ENCODE measurements around the gene RNF112.

Gene RNF112

DNA sequence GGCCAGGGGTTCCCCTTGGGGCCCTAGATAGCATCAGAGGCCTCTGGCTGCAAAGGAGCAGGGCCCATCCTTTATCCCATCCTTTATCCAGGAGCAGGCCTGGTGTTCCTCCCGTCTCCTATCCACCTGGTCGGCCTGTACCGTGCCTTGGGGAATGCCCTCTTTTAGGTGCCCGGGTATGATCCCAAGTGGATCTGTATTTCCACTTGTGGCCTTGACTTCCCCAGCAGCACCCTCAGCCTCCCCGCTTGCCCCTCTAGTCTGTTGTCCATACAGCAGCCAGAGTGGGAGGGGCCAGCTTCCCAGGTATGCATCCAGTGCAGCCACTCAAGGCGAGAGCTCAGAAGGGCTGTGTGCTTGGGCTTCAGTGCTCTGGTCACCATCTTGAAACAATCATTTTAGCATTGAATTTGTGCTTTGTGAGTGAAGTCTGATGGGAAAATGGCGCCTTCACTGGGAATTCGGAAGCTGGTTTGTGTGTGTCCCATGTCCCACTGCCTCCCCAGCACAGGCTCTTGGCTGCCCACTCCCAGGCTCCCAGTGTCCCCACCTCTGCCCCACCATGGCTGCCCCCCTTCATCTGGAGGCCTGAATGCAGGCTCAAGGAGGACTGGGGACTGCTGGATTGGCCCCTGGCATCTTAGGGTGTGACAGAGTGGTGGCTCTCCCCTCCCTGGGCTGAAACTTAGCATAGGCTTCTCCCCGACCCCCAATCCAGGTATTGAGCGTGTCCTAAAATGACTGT is 3.3 kb upstream of the RNF112 start:
- in situ Hi-C loops (cut with MboI; ENCODE audit: low pct_unique_long_range_greater_than_20kb, low sequenced_read_pairs): no loop called here
- DNase-seq: no peak

DNA sequence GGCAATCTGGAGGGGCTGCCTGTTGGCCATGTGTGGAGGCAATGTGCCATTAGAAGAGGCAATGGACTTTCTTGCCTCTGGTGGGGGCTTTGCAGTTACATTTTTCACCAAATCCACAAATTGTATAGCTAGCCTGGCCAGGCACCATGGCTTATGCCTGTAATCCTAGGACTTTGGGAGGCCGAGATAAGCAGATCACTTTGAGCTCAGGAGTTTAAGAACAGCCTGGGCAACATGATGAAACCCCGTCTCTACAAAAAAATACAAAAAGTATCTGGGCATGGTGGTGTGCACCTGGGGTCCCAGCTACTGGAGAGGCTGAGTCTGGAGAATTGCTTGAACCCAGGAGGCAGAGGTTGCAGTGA is 2.7 kb upstream of the RNF112 start:
- in situ Hi-C loops (cut with MboI; ENCODE audit: low pct_unique_long_range_greater_than_20kb, low sequenced_read_pairs): no loop called here
- no peak for DNase-seq

DNA sequence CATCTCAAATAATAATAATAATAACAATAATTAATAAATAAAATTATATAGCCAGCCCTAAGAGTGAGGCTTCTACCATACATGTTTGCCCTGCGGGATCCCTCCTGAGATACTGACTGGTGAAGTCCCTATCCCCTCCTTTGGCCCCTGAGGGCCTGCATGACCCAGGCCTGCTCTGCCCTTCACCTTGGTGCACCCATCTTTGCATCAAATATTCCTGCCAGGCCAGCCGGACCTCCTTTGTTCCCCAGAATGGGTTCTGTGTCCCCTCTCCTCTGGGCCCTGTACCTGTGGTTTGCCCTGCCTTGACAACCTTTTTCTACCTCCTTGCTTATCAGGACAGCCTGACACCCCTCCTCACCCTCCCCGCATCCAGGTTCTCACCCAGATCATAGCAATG is 2.0 kb upstream of the RNF112 start:
- DNase-seq: no peak
- in situ Hi-C loops (cut with MboI; ENCODE audit: low pct_unique_long_range_greater_than_20kb, low sequenced_read_pairs): no loop called here

DNA sequence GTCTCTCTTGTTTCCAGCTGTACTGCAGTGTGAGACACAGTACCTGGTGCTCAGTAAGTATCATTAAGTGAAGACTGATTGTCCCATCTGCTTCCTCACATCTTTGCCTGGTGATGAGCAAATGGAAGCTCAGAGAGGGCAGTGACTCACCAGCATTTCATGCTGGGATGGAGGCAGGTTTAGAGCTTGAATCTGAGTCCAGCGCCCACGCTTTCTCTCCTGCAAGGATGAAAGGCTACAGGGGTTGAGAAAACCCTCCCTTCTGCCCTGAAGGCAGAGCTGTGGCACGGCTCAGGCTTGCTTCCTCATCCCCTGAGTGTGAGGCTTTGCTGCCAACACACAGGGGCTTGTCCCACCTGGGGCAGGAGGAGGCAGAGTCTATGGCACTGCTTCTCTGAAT is 1.5 kb upstream of the RNF112 start:
- DNase-seq: no peak
- in situ Hi-C loops (cut with MboI; ENCODE audit: low pct_unique_long_range_greater_than_20kb, low sequenced_read_pairs): no loop called here

DNA sequence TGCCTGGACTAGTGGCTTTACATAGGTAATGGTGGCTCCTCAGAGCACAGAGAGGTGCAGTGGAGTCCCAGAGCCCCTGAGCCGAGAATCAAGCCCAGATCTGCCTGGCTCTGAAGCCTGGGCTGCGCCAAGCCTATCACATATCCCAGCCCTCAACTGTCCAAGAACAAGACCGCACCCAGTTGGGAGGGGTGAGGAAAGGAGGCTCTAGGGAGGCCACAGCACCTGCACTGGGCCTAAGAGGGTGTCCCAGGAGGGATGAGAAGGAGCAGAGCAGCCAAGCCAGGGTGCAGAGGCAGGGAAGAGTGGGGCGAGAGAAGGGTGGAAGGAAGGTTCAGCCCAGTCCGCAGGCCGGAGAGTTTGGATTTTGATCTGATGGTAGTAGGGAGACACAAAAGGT is 941 bp upstream of the RNF112 start:
- in situ Hi-C loops (cut with MboI; ENCODE audit: low pct_unique_long_range_greater_than_20kb, low sequenced_read_pairs): loop anchor here (10.0 kb wide), 1 partner anchor 45 kb away; the partner anchor contains the start of gene B9D1
- DNase-seq: no peak

DNA sequence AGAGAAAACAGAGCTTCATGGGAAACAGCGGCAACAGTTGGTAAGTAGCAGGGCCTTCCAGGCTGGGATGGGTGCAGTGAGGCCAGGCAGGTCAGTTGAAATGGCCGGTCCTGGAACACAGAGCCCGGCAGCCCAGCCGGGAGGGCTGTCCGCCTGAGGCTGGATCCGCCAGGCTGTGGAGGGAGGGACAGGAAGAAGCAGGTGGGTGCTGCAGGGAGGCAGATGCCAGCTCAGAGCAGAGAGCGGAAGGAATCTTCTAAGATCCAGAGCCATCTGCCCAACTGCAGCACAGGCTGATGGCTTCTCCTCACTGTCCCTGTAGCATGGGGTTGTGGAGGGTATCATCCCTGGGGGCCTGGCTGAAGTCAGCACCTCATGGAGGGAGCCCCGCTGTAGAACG is 599 bp downstream of the RNF112 start:
- in situ Hi-C loops (cut with MboI; ENCODE audit: low pct_unique_long_range_greater_than_20kb, low sequenced_read_pairs): loop anchor here (10.0 kb wide), 1 partner anchor 47 kb away; the partner anchor contains the start of gene B9D1

DNA sequence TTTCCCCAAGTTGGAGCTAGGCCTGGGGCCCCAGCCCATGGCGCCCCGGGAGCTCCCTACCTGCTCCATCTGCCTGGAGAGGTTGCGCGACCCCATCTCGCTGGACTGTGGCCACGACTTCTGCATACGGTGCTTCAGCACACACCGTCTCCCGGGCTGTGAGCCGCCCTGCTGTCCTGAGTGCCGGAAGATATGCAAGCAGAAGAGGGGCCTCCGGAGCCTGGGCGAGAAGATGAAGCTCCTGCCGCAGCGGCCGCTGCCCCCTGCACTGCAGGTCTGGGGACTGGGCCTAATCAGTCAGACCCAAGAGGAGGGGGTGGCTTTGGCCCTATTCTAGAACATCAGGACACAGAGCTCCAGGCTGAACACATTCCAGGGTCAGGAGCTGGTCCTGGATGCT is 1.5 kb downstream of the RNF112 start:
- no peak for DNase-seq
- in situ Hi-C loops (cut with MboI; ENCODE audit: low pct_unique_long_range_greater_than_20kb, low sequenced_read_pairs): loop anchor here (10.0 kb wide), 1 partner anchor 48 kb away; the partner anchor contains the start of gene B9D1

More for the DNA sequence above, 599 bp downstream of the RNF112 start:
- no peak for DNase-seq

DNA sequence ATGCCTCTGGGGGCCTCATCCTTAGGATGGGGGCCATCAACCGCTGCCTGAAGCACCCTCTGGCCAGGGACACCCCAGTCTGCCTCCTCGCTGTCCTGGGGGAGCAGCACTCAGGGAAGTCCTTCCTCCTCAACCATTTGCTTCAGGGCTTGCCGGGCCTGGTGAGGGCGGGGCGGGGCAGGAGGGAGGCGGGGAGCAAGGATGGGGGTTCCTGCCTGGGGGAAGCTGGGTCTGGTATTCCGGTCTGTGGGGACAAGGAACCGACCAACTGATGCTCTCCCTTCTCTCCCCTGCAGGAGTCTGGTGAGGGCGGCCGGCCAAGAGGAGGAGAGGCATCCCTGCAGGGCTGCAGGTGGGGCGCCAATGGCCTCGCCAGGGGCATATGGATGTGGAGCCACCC is 2.0 kb downstream of the RNF112 start:
- DNase-seq: no peak
- in situ Hi-C loops (cut with MboI; ENCODE audit: low pct_unique_long_range_greater_than_20kb, low sequenced_read_pairs): loop anchor here (10.0 kb wide), 1 partner anchor 48 kb away; the partner anchor contains the start of gene B9D1

DNA sequence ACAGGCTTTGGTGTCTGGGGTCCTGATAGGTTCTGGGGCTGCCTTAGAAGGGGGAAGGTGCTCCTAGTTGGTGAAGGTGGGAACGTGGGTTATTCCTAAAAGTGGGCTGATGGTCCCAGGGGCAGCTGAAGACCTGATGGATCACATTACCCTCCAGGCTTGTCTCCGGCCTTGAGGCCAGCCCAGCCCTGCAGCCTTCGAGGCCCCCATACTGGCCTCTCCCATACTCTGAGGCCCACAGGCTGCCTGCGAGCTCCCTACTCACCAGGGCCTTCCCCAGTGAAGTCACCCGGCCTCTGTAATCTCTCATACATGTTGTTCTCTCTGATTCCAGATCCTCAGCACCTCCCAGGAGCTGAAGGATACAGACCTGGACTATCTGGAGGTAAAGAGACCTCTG is 2.7 kb downstream of the RNF112 start:
- in situ Hi-C loops (cut with MboI; ENCODE audit: low pct_unique_long_range_greater_than_20kb, low sequenced_read_pairs): loop anchor here (10.0 kb wide), 1 partner anchor 49 kb away; the partner anchor contains the start of gene B9D1

DNA sequence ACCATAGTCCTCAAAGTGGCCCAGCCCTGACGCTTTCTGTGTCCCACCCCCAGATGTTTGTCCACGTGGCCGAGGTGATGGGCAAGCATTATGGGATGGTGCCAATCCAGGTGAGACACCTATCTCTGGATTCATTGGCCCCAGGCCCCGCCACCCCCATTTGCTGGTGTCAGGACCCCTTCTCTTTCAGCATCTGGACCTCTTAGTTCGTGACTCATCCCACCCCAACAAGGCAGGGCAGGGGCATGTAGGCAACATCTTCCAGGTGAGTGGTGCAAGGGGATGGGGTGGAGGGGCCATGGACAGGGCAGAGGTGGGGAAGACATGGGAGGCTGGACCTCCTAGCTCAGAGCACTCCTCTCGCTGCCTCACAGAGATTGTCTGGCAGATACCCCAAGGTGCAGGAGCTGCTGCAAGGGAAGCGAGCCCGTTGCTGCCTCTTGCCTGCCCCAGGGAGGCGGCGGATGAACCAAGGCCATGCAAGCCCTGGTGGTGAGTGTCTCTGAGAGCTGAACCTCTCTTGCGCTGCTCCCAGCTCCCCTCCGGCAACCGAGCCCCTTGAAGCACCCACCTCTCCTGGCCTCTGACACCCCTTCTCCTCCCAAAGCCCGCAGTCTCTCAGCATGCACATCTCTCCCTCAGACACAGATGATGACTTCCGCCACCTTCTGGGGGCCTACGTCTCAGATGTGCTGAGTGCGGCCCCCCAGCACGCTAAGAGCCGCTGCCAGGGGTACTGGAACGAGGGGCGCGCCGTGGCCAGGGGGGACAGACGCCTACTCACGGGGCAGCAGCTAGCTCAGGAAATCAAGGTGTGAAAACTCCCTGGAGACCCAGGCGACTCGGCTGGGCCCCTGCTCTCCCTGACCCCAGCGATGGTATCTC is 3.6 kb downstream of the RNF112 start:
- DNase-seq: no peak
- in situ Hi-C loops (cut with MboI; ENCODE audit: low pct_unique_long_range_greater_than_20kb, low sequenced_read_pairs): loop anchor here (10.0 kb wide), 1 partner anchor 50 kb away; the partner anchor contains the start of gene B9D1

More for the DNA sequence above, 2.7 kb downstream of the RNF112 start:
- DNase-seq: no peak

DNA sequence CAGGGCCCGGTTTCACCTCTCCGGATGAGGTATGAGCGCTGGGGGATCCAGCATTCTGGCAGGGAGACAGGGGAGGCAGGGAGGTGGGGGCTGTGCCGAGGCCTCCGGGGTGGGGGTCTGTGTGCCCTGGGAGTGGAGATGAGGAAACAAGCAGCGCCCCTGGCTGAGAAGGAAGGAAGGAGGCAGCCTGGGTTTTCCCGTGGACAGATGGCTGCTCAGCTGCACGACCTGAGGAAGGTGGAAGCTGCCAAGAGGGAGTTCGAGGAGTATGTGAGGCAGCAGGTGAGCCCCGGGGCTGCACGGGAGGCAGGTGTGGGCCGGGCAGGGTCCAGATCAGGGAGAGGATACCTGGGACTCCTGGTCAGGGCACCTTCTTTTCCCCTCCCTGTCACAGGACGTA is 4.3 kb downstream of the RNF112 start:
- in situ Hi-C loops (cut with MboI; ENCODE audit: low pct_unique_long_range_greater_than_20kb, low sequenced_read_pairs): loop anchor here (10.0 kb wide), 1 partner anchor 51 kb away; the partner anchor contains the start of gene B9D1
- no peak for DNase-seq

DNA sequence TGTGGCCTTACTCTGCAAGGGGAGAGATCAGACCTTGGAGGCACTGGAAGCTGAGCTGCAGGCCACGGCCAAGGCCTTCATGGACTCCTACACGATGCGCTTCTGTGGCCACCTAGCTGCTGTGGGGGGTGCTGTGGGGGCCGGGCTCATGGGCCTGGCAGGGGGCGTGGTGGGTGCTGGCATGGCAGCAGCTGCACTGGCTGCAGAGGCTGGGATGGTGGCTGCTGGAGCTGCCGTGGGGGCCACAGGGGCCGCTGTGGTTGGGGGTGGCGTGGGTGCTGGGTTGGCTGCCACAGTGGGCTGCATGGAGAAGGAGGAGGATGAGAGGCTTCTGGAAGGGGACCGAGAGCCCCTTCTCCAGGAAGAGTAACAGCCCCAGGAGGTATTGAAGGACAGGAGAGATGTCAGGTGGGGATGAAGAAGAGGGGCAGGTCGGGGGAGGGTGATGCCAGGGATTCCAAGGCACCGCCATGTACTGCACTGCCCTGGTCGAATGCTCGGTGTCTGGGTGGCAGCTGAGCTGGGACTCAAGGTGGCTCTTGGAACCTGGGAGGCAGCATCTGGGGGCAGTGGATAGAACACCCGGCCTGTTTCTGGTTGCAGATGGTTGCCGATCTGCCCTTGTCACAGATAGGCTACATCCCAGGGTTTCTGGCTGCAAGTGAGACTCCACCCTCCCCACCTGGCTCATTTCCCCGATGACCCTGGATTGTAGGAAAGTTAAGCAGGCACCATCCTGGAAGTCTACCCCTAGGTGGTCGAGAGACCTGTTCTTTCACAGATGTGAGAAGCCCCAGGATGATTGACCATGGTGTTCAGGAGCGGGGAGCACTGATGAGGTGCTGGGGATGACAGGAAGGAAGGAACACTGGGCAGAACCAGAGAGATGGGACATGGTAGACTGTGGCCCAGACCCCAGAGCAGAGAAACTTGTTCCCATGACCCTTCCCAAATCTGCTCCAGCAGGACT is 5.1 kb downstream of the RNF112 start:
- in situ Hi-C loops (cut with MboI; ENCODE audit: low pct_unique_long_range_greater_than_20kb, low sequenced_read_pairs): loop anchor here (10.0 kb wide), 1 partner anchor 51 kb away; the partner anchor contains the start of gene B9D1
- DNase-seq: no peak

DNA sequence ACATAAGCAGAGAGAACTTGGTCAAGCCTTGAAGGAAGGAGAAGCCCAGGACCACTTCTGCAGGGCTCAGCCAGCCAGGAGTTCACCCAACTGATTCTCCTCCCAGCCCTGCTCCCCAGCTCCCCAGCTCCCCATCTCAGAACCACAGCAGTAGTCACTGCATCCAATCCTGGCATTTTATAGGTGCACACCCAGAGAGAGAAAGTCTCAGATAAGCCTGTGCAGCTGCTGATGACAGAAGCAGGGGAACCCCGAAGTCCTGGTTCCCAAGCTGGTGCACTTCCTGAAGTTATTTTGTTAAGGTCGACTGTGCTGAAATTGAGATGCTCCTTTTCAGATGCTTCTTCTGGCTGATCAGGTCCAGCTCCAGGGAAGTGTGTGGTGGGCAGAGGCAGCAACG is 6.6 kb downstream of the RNF112 start:
- DNase-seq: no peak
- in situ Hi-C loops (cut with MboI; ENCODE audit: low pct_unique_long_range_greater_than_20kb, low sequenced_read_pairs): loop anchor here (10.0 kb wide), 1 partner anchor 53 kb away; the partner anchor contains the start of gene B9D1

DNA sequence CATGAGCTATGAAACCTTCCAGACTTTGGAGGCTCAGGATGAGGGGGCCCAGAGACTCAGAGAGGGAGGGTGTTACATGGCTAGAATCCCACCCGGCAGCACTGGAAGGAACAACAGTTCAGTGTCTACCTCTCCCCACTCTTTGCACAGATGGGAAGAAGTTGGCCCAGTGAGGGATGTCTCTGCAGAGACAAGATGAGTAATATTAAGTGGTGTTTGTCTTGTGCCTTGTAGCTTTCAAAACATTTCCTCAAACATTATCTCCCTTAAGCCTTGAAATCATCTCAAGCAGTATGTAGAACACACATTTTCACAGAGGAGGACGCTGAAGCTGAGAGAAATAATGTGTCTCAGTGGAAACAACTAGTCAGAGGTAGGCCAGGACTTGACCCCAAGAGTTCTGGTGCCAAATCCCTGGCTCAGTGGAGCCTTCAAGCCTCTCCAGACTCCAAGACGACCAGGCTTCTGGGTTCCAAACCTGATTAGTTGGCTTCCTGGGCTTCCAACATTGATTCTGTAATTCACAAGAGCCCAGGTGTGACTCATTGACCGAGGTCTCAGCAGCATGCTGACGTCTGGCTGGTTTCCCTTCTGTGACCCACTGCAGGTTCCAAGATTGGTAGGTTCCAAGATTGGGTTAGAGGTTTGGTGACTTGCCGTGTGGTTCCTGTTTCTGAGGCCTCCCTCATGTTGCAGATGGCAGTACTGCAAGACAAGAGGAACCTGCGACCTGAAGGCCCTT is 7.4 kb downstream of the RNF112 start:
- in situ Hi-C loops (cut with MboI; ENCODE audit: low pct_unique_long_range_greater_than_20kb, low sequenced_read_pairs): loop anchor here (10.0 kb wide), 1 partner anchor 54 kb away; the partner anchor contains the start of gene B9D1
- peak; percentile 24 for DNase-seq

DNA sequence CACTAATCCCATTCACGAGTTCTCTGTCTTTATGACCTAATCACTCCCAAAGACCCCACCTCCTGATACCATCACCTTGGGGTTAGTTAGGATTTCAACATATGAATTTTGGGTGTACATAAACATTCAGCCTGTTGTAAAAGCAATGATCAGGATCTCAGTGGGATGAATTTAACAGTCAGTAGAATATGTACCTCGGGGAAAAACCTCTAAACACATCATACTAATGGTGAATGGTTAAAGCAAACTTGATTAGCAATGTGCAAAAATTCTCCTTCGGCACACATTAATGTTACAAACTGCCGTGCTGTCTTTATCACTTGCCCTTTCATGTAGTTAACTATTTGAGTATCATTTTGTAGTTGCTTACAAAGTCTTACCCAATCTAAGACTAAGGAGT is 10.2 kb downstream of the RNF112 start:
- in situ Hi-C loops (cut with MboI; ENCODE audit: low pct_unique_long_range_greater_than_20kb, low sequenced_read_pairs): no loop called here
- DNase-seq: no peak

DNA sequence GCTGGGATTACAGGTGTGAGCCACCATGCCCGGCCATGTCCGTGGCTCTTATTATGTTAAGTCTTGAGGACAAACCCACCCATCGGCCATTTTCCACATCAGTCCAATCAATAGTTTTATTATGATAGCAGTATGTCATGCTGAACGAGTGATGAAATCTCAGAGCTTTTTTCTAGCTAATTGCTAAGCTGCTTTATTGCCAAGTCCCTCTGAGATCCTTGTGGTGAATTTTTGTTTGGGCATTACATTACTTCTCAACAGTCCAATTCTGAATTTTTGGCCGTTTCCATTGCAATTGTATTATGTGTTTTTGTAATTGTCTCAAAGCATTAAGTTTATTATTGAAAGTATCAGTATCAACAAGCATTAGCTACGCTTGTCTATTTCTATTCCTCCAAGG is 10.9 kb downstream of the RNF112 start:
- in situ Hi-C loops (cut with MboI; ENCODE audit: low pct_unique_long_range_greater_than_20kb, low sequenced_read_pairs): no loop called here
- no peak for DNase-seq

DNA sequence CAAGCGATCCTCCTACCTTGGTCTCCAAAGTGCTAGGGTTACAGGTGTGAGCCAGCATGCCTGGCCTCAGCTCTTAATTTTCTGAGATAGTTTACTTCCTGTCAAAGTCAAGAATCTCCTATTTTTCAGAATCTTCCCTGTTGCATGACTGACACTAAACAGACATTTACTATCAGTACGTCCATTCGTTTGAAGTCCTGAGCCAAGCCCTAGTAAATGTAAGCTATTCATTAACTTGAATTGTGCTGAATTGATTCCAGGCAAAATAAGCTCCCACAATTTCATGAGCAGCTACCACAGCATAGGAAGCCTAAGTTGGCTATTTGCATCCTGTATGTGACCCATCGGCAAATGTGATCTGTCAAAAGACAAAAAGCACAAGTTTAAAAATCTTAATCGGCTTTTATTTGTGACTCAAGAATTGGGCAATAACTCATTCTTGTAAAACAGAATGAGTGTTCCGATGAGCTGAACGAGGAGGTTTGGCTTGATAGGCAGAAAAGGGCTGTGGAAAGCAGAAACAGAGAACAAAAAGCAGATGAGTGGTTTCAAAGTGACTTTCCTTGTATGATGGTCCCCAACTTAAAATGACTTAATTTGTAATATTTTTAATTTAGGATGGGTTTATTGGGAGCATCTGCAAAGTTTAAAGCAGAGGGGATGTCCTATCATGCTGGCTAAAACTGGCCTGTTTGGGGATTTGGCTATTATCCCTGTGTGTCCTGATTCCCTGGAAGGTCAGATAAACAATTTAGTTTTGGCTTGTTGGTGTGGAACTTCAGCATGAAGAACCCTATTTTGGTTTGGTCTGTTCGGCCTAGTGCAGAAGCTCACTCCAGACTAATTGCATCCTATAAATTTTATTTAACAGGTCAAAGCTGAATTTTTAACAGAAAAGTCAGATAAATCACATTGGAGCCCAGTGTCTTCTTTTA is 14.2 kb downstream of the RNF112 start:
- in situ Hi-C loops (cut with MboI; ENCODE audit: low pct_unique_long_range_greater_than_20kb, low sequenced_read_pairs): no loop called here
- no peak for DNase-seq

All from KBM-7 (cell line).